ENCODE data around the gene SMTN. TPM values are rescaled to one million over a fixed set of nuclear protein-coding genes. Genes with fewer than 3 reads are reported as not detected.

Gene SMTN
- total and polyA plus RNA-seq, 9 of the 15 experiments (the other 6 are each of a cell fraction or from before 2014, with no cell fraction given) = 2.5 to 41.1 (median 16.1) TPM

DNA sequence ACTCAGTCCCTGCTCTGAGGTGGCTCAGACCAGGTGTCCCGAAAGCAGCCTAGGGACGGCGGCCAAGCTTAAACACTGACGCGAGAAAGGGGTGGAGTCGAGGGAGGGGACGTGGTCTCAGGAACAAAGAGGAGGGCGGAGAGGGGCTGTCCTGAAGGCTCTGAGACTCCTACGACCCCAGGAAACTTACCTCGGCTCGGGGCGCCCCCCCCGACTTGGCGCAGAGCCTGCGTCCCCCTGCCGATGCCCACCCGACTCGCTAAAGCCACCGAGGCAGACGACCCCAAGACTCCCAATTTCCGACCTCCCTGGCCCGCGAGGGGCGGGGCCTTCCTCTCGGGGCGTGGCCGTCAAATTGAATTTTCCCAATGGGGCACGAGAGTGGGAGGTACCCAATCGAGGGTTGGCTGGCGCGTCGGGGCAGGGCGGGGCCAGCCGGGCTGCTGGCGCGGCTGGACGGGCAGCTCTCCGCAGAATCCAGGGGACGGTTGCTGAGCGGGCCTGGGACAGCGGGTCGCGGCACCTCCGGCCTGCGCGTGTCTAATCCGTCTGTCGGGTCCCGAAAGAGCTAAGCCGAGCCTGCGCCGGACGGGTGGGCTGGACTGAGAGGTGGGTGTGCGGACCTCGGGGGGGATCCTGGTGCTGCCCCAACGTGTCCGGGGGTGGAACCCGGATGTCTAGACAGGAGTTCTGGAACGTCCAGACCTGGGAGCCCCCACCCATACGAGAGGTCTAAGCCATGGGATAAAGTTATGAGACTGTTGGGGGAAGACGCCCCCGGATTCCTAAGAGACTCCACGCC, at the start of gene SMTN (continued):
- TF ChIP-seq, protein P1, sequence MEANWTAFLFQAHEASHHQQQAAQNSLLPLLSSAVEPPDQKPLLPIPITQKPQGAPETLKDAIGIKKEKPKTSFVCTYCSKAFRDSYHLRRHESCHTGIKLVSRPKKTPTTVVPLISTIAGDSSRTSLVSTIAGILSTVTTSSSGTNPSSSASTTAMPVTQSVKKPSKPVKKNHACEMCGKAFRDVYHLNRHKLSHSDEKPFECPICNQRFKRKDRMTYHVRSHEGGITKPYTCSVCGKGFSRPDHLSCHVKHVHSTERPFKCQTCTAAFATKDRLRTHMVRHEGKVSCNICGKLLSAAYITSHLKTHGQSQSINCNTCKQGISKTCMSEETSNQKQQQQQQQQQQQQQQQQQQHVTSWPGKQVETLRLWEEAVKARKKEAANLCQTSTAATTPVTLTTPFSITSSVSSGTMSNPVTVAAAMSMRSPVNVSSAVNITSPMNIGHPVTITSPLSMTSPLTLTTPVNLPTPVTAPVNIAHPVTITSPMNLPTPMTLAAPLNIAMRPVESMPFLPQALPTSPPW (CRISPR knock-in tag; IDR thresholded peaks at IDR 0.05) = 0 out of 2 replicates have a peak, but pooled peaks have one; percentile 24
- no peak for TF ChIP-seq E2F3 (CRISPR knock-in tag; IDR thresholded peaks at IDR 0.05)
- no peak for TF ChIP-seq TAF7 (tag; IDR thresholded peaks at IDR 0.05)
- no peak for TF ChIP-seq ZBTB8A (IDR thresholded peaks at IDR 0.05; ENCODE audit: partially characterized antibody)
- TF ChIP-seq MTA1 (IDR thresholded peaks at IDR 0.05; ENCODE audit: borderline replicate concordance) = no peak
- TF ChIP-seq, protein P2, sequence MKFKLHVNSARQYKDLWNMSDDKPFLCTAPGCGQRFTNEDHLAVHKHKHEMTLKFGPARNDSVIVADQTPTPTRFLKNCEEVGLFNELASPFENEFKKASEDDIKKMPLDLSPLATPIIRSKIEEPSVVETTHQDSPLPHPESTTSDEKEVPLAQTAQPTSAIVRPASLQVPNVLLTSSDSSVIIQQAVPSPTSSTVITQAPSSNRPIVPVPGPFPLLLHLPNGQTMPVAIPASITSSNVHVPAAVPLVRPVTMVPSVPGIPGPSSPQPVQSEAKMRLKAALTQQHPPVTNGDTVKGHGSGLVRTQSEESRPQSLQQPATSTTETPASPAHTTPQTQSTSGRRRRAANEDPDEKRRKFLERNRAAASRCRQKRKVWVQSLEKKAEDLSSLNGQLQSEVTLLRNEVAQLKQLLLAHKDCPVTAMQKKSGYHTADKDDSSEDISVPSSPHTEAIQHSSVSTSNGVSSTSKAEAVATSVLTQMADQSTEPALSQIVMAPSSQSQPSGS (CRISPR knock-in tag; IDR thresholded peaks at IDR 0.05) = no peak
- peak; percentile 69; the same call in 1 of the 2 replicates for TF ChIP-seq PHF8 (IDR thresholded peaks at IDR 0.05; ENCODE audit: borderline replicate concordance, low read length)
- TF ChIP-seq ZNF124 (CRISPR knock-in tag; IDR thresholded peaks at IDR 0.05) = no peak
- no peak; the same call in 1 of the 2 replicates for TF ChIP-seq MYBL2 (IDR thresholded peaks at IDR 0.05; ENCODE audit: low read depth)
- TF ChIP-seq MYBL2 (CRISPR knock-in tag; IDR thresholded peaks at IDR 0.05; ENCODE audit: borderline replicate concordance) = no peak
- TF ChIP-seq, protein P3, sequence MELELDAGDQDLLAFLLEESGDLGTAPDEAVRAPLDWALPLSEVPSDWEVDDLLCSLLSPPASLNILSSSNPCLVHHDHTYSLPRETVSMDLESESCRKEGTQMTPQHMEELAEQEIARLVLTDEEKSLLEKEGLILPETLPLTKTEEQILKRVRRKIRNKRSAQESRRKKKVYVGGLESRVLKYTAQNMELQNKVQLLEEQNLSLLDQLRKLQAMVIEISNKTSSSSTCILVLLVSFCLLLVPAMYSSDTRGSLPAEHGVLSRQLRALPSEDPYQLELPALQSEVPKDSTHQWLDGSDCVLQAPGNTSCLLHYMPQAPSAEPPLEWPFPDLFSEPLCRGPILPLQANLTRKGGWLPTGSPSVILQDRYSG (tag; conservative IDR thresholded peaks at IDR 0.05; ENCODE audit: low read depth) = no peak
- TF ChIP-seq EHMT2 (IDR thresholded peaks at IDR 0.05) = no peak
- TF ChIP-seq HNRNPUL1 (IDR thresholded peaks at IDR 0.05; ENCODE audit: low read length) = no peak
- TF ChIP-seq BHLHE40 (IDR thresholded peaks at IDR 0.05; ENCODE audit: low read length) = peak; percentile 92
- peak; percentile 56; the same call in 1 of the 2 replicates for TF ChIP-seq ERF (CRISPR knock-in tag; IDR thresholded peaks at IDR 0.05)

Measured in K562 (cell line).